Retinal pigment epithelial cell (primary cell): Measurements from ENCODE around the gene KLHL15.
"Not testable (repeated sequence)": the region's sequence is repeated elsewhere in the genome, so short reads cannot be mapped to it uniquely, and the experiment has no call there.

Source experiments
- DNase-seq: peaks from one replicate; pipeline ENCODE4 v3.0.0-alpha.2; 2010; ENCODE audit warnings: low read depth
- H3K4me3 ChIP-seq: 2 replicates; pipeline ENCODE4 v1.5.1; 2011; ENCODE audit warnings: mild to moderate bottlenecking, low read length, control low read depth, moderate library complexity
- CTCF ChIP-seq: conservative IDR thresholded peaks from 2 replicates; pipeline ENCODE4 v1.5.1; 2011; ENCODE audit warnings: low read depth, low read length, control low read depth, inconsistent platforms

Gene KLHL15, protein sequence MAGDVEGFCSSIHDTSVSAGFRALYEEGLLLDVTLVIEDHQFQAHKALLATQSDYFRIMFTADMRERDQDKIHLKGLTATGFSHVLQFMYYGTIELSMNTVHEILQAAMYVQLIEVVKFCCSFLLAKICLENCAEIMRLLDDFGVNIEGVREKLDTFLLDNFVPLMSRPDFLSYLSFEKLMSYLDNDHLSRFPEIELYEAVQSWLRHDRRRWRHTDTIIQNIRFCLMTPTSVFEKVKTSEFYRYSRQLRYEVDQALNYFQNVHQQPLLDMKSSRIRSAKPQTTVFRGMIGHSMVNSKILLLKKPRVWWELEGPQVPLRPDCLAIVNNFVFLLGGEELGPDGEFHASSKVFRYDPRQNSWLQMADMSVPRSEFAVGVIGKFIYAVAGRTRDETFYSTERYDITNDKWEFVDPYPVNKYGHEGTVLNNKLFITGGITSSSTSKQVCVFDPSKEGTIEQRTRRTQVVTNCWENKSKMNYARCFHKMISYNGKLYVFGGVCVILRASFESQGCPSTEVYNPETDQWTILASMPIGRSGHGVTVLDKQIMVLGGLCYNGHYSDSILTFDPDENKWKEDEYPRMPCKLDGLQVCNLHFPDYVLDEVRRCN

GRCh38 chrX:24027086-24027485 lies at the start of gene KLHL15:
Gene KLHL15, minus strand, starts transcription at chrX:24027186. Its CDS starts 20,493 bp downstream, at chrX:24006693.
- peak within 1 kb of the TSS; percentile 57 for H3K4me3 ChIP-seq
- DNase-seq, result no peak
- no peak for TF ChIP-seq CTCF

DNA sequence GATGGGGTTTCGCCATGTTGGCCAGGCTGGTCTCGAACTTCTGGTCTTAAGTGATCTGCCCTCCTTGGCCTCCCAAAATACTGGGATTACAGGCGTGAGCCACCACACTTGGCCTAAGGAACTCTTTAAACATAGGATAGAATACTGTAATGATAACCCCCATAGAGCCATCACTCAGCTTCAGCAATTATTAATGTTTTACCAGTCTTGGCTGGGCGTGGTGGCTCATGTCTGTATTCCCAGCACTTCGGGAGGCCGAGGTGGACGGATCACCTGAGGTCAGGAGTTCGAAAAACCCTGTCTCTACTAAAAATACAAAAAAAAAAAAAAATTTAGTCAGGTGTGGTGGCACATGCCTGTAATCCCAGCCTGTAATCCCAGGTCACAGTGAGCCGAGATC lies 42.9 kb upstream of the KLHL15 start:
- no peak for TF ChIP-seq CTCF
- H3K4me3 ChIP-seq, result no peak overlapping the region
- DNase-seq, result no peak

DNA sequence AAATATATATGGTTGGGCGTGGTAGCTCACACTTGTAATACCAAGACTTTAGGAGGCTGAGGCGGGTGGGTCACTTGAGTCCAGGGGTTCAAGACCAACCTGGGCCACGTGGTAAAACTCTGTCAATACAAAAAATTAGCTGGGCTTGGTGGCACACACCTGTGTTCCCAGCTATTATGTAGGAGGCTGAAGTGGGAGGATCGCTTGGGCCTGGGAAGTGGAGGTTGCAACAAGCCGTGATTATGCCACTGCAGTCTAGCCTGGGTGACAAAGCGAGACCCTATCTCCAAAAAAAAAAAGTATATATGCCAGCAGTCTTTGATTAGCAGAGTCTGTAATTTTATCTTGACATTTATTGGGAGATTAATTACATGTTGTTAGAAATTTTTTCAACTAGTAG lies 36.5 kb upstream of the KLHL15 start:
- no peak overlapping the region for H3K4me3 ChIP-seq
- no peak for DNase-seq
- TF ChIP-seq CTCF, result no peak

DNA sequence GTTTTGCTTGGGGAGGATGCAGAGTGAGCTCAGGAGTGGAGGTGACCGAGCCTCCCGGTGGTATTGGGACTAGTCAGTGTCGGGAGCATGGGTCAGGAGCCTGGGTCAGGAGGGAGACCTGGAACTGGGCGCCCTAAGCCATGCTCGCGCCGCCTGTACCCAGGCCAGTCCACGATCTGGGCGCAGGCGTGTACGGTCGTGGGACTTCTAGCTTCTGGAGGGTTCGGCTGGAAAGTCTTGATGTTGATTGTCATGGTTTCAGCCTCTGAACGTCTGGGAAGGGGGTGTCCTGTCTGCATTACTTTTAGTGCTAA lies 28.0 kb upstream of the KLHL15 start:
- no peak for DNase-seq
- no peak for TF ChIP-seq CTCF
- no peak overlapping the region for H3K4me3 ChIP-seq

- no peak within 1 kb of the TSS for H3K4me3 ChIP-seq
- DNase-seq, result peak; percentile 94
- peak; percentile 72 for TF ChIP-seq CTCF
These were observed 27.4 kb upstream of the KLHL15 start, which contains the start of gene EIF2S3 for GRCh38 chrX:24054182-24055042. Gene EIF2S3, plus strand, starts transcription at chrX:24054956. Its CDS starts 13 bp downstream, at chrX:24054969.

- DNase-seq, H3K4me3 ChIP-seq: not testable (repeated sequence)
These were observed 23.7 kb upstream of the KLHL15 start for GRCh38 chrX:24050522-24051318.

- not testable (repeated sequence) for DNase-seq, H3K4me3 ChIP-seq
These were observed 22.7 kb upstream of the KLHL15 start for GRCh38 chrX:24049643-24050042.

DNA sequence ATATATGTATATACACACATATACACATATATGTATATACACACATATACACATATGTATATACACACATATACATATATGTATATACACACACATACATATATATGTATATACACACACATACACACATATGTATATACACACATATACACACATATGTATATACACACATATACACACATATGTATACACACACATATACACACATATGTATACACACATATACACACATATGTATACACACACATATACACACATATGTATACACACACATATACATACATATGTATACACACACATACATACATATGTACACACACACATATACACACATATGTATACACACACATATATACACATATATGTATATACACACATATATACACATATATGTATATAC lies 19.1 kb upstream of the KLHL15 start:
- DNase-seq, H3K4me3 ChIP-seq: not testable (repeated sequence)
